Gastroesophageal sphincter (tissue), 4 donors: ENCODE results near the gene TCF12. TPM values are rescaled to one million over a fixed set of nuclear protein-coding genes. Genes with fewer than 3 reads are reported as not detected.
"Not testable (repeated sequence)": the region's sequence is repeated elsewhere in the genome, so short reads cannot be mapped to it uniquely, and the experiment has no call there.

ENCODE experiments used
- ATAC-seq: fragments of 150-250 bp; one replicate; pipeline ENCODE4 v1.9.1; 2016; ENCODE audit warnings: mild to moderate bottlenecking, moderate library complexity
- H3K27ac ChIP-seq, 4 donors: fragments of 200-600 bp; sonication (generic) in 3 of 4; 1 replicate in 3 of 4; 2 replicates in 1 of 4; pipeline ENCODE4 v1.5.1; 2016 to 2019
- H3K27me3 ChIP-seq: fragments of 200-600 bp; sonication (generic); one replicate; pipeline ENCODE4 v1.5.1; 2019
- H3K36me3 ChIP-seq, 2 donors: fragments of 200-600 bp; sonication (generic); one replicate each; pipeline ENCODE4 v1.5.1; 2019; ENCODE audit warnings: control low read depth in 1 of 2
- H3K4me1 ChIP-seq, 3 donors: fragments of 200-600 bp; sonication (generic); 1 replicate in 2 of 3; 2 replicates in 1 of 3; pipeline ENCODE4 v1.5.1; 2016 to 2019; ENCODE audit warnings: control low read depth in 2 of 3
- H3K4me3 ChIP-seq, 2 donors: fragments of 200-600 bp; sonication (generic); one replicate each; pipeline ENCODE4 v1.5.1; 2019; ENCODE audit warnings: mild to moderate bottlenecking in 1 of 2, moderate library complexity in 1 of 2
- H3K9me3 ChIP-seq, 3 donors: fragments of 200-600 bp; sonication (generic); one replicate each; pipeline ENCODE4 v1.5.1; 2017 to 2019; ENCODE audit warnings: control low read depth in 2 of 3
- CTCF ChIP-seq, 4 experiments: fragments of 200-600 bp in 2 of 4; fragments of 450-650 bp in 2 of 4; sonication (generic) in 1 of 4; IDR thresholded peaks; one replicate each; pipeline ENCODE4 v1.5.1; 2017 to 2019; ENCODE audit warnings: antibody characterized with exemption in 4 of 4, mild to moderate bottlenecking in 2 of 4, moderate library complexity in 2 of 4
- EP300 ChIP-seq: sonication (generic); formaldehyde crosslinking; IDR thresholded peaks from one replicate; pipeline ENCODE4 v1.6.1; 2017; ENCODE audit warnings: antibody characterized with exemption, mild to moderate bottlenecking
- POLR2A ChIP-seq, 2 donors: fragments of 450-650 bp; IDR thresholded peaks; one replicate each; pipeline ENCODE4 v1.6.1; 2017; ENCODE audit warnings: antibody characterized with exemption in 2 of 2, mild to moderate bottlenecking in 2 of 2, moderate library complexity in 1 of 2
- POLR2AphosphoS5 ChIP-seq: sonication (generic); formaldehyde crosslinking; IDR thresholded peaks from one replicate; pipeline ENCODE4 v1.6.1; 2017; ENCODE audit warnings: antibody characterized with exemption
- WGBS, 2 donors: methylation state at CpG; one replicate each; pipeline ENCODE4 v1.1.5; 2018; ENCODE audit warnings: low coverage in 1 of 2; 5-methylcytosine and 5-hydroxymethylcytosine counted together
- total RNA-seq, 4 donors: library from RNA; depleted of rRNA; stranded (reverse); fragments of >200 nt; gene quantifications; one replicate each; pipeline ENCODE4 v1.1.0, GENCODE V29; 2016

The TCF12 gene
- total RNA-seq, 4 donors from 2014 or later, result 78.1 to 194 (median 154) TPM

- no peak for ATAC-seq
- TF ChIP-seq CTCF (IDR thresholded peaks at IDR 0.05) (no peak), POLR2A (IDR thresholded peaks at IDR 0.05) (no peak), POLR2AphosphoS5 (no peak), EP300 (no peak)
- 76 to 83% methylated on average over 6 of the region's 6 CpGs for WGBS, 2 donors
- no peaks in the 10 kb centered on the region for H3K27me3 ChIP-seq
- no peak overlapping the region for H3K4me3 ChIP-seq
- no peak overlapping the region for H3K27ac ChIP-seq
- H3K36me3 ChIP-seq, result peaks cover 0 to 4% of the 10 kb centered on the region in 2 donors
- H3K9me3 ChIP-seq, result no peaks in the 10 kb centered on the region
- peaks cover 0 to 9% (median 0%) of the 10 kb centered on the region in 3 donors for H3K4me1 ChIP-seq
These were observed 176.1 kb downstream of the TCF12 start for GRCh38 chr15:57094321-57095257.

- 70 to 88% methylated on average over 3 to 4 of the region's 4 CpGs for WGBS, 2 donors
- Histone ChIP-seq H3K27me3 (no peaks in the 10 kb centered on the region), H3K4me1 (no peaks in the 10 kb centered on the region), H3K9me3 (no peaks in the 10 kb centered on the region), H3K4me3 (no peak overlapping the region), H3K27ac (no peak overlapping the region), H3K36me3 (peaks cover 0 to 4% of the 10 kb centered on the region in 2 donors)
- no peak for ATAC-seq
- no peak for TF ChIP-seq EP300
- no peak for TF ChIP-seq CTCF (IDR thresholded peaks at IDR 0.05)
- TF ChIP-seq POLR2A (IDR thresholded peaks at IDR 0.05), result no peak
- no peak for TF ChIP-seq POLR2AphosphoS5
These were observed 177.5 kb downstream of the TCF12 start for GRCh38 chr15:57095896-57096295.

GRCh38 chr15:57097246-57097645 is 178.8 kb downstream of the TCF12 start:
- Histone ChIP-seq H3K9me3 (no peaks in the 10 kb centered on the region), H3K4me1 (no peaks in the 10 kb centered on the region), H3K36me3 (peaks cover 0 to 4% of the 10 kb centered on the region in 2 donors), H3K27me3 (no peaks in the 10 kb centered on the region), H3K27ac (no peak overlapping the region), H3K4me3 (no peak overlapping the region)
- no peak for TF ChIP-seq EP300
- TF ChIP-seq CTCF (IDR thresholded peaks at IDR 0.05), result no peak
- no peak for TF ChIP-seq POLR2AphosphoS5
- TF ChIP-seq POLR2A (IDR thresholded peaks at IDR 0.05), result no peak
- 71 to 100% methylated on average over 1 of the region's 1 CpG for WGBS, 2 donors
- no peak for ATAC-seq

DNA sequence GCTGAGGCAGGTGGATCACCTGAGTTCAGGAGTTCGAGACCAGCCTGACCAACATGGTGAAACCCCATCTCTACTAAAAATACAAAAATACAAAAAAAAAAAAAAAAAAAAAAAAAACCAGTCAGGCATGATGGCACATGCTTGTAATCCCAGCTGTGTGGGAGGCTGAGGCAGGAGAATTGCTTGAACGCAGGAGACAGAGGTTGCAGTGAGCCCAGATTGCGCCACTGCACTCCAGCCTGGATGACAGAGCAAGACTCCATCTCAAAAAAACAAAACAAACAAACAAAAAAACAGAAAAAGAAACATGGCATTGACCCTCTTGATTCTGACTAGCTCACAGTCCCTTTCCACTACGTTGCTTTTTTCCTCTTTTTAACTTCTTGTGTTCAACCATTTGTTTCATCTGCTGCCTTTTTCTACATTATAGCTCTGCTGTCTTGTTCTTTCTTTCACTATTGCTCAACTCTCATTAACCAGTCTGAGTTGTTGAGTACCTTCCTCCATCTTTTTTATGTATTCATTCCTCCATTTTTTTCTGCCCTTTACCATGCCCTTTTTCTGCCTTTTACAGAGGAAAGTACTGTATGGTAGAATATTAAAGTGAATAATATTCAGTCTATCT is 179.6 kb downstream of the TCF12 start:
- 84 to 88% methylated on average over 3 of the region's 4 CpGs for WGBS, 2 donors

GRCh38 chr15:57098896-57099295 is 180.5 kb downstream of the TCF12 start:
- H3K27ac ChIP-seq, result no peak overlapping the region
- WGBS, 2 donors, result 69 to 75% methylated on average over 2 of the region's 2 CpGs
- H3K27me3 ChIP-seq, result no peaks in the 10 kb centered on the region
- H3K4me1 ChIP-seq, result no peaks in the 10 kb centered on the region
- no peaks in the 10 kb centered on the region for H3K9me3 ChIP-seq
- no peak for ATAC-seq
- TF ChIP-seq POLR2A (IDR thresholded peaks at IDR 0.05) (no peak), POLR2AphosphoS5 (no peak), CTCF (IDR thresholded peaks at IDR 0.05) (no peak), EP300 (no peak)
- peaks cover 0 to 4% of the 10 kb centered on the region in 2 donors for H3K36me3 ChIP-seq
- no peak overlapping the region for H3K4me3 ChIP-seq

More for the DNA sequence above, 179.6 kb downstream of the TCF12 start:
- H3K9me3 ChIP-seq, H3K4me3 ChIP-seq, ATAC-seq, H3K27ac ChIP-seq, H3K4me1 ChIP-seq, H3K36me3 ChIP-seq, H3K27me3 ChIP-seq: not testable (repeated sequence)
